NCI-H524 treated with DMSO at 0.1 percent for 48 hours (cell line): ENCODE data around the gene SDCBP2.

Source experiments
- DNase-seq: peaks from one replicate; lab custom pipeline; 2025; lab: John Stamatoyannopoulos, UW

The SDCBP2 gene

DNA sequence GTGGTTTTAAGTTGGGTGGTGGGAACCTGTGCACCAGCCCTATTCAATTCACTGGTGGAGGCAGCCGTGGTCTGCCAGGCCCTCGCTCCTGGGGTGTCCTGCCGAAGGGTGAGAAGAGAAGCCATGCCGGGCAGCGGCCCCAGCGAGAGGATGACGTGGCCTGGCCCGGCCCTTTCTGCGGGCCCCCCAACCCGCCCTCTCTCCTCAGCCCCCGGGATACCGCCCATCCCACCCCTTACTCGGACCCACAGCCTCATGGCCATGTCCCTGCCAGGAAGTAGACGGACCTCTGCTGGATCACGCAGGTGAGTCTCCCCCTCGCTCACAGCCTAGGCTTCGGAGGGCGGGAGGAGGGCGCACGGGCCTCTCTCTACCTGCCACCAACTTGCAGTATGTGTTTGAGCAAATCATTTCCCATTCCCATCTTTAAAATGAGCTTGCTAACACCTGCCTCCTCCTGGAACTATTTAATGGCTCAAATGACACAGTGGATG is 32.8 kb downstream of the SDCBP2 start:
- DNase-seq: no peak

DNA sequence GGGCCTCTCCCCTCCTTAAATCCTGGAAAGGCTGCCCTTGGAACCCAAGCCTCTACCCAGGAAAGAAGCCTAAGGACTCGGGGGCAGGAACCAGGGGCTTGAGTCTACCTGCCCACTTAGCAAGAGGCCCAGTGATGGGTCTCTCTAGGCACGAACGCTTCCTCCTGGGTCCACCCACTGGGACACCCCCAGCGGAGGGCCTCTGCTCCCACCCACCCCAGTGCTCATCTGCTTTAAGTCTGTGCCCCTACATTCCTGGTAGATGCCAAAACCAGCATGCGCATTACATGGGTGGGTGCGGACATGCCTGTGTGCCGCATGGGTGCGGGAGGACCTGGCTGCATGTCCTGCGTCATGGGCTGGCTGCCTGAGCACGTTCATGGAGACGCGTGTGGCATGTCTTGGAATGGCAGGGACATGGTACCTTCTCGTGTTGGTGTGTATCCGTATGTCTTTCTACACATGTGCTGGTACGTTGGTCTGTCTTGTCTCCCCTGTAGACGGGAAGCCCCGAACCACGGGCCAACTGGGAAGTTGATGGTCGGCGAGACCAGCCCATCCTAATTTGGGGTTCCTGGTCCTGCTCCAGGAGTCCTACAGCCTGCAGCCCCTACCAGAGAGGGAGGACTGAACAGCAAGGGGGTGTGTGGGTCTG is 33.5 kb downstream of the SDCBP2 start:
- DNase-seq: no peak

DNA sequence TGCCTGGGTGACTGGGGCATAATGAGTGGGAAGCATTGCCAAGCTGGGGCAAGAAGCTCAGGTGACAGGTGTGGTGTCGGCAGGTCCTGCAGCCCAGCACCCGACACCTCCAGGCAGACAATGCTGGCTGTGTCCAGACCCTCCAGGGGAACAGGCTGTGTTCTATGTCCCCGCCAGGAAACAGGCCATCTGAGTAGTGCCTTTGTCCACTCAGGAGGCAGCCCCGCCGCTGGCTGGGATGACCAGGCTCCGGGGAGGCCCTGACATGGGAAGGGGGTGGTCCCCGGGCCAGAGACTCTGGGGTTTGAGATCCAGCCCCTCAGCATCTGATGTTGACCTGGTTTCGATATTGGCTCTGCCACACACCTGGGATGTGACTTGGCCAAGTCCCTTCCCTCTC is 34.4 kb downstream of the SDCBP2 start:
- no peak for DNase-seq

DNA sequence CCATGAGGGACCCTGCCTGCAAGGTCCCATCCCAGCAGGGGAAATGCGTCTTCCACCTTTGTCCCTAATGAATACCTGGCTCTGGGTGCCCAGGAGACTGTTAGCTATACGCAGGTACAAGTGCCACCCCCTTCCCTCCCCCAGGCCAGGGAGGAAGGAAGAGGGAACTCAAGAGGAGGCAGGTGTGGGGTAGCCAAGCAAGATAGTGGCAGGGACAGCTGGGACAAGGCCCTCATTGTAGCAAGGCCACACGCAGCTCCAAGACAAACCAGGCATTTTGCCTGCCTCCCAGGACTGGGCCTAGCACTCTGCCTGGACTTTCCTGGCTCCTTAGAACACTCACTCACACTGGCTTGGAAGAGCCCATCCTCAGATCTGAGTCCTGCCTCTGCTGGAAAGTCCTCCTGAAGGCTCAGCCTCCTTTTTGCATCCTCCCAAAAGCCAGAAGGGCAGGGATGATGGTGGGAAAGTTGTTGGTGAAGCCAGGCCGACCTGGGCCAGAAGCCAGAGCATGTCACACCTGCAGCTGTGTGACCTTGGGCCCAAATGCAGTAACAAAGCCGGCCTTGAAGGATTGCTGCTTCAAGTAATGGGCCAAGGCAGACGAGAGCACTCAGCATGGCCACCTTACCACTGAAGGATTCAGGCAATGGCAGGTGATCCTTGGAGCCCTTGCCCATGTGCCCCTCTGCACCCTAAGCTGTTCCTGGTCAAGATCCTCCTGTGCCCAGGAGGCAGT is 35.1 kb downstream of the SDCBP2 start:
- no peak for DNase-seq

DNA sequence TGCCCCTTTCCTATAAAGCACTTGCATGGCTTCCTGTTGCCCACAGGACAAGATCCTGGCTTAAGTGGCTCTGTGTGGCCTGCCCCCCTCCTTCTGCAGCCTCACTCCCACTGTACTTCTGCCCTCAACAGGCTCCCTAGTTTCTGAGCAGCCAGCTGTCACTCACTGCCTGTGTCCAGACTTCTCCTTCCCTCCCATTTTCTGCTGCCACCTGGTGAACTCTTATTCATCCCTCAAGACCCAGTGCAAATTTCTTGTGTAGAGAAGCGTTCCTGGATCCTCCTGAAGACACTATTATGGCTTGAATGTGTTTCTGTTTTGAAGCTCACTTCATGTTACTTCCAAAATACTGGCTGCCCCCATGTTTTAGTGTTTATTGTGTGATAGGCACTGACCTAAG is 36.3 kb downstream of the SDCBP2 start:
- no peak for DNase-seq

DNA sequence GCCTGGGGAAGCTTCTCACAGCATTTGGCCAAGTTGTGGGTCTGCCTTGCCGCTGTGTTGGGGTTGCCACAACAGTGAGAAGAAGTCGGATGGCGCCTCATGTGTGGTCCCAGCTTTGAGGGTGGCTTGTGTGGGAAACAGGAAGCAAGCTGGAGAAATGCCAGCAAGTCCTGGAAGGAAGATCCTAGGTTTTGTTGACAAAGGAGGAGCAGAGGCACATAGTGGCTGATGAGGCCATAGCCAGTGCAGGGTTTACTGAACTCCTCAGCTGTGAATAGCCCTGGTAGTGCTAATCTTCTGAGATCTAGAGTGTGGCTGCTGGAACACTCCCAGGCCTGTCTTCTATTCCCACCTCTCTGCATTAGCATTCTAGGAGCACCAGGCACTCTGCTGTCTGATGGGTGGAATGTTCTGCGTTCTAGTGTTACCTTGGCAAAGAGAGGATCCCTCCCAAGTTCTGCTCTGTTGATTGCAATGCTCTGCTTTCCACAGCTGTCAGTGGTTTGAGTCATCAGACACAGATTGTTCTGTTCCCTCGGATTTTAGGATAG is 37.7 kb downstream of the SDCBP2 start:
- no peak for DNase-seq

DNA sequence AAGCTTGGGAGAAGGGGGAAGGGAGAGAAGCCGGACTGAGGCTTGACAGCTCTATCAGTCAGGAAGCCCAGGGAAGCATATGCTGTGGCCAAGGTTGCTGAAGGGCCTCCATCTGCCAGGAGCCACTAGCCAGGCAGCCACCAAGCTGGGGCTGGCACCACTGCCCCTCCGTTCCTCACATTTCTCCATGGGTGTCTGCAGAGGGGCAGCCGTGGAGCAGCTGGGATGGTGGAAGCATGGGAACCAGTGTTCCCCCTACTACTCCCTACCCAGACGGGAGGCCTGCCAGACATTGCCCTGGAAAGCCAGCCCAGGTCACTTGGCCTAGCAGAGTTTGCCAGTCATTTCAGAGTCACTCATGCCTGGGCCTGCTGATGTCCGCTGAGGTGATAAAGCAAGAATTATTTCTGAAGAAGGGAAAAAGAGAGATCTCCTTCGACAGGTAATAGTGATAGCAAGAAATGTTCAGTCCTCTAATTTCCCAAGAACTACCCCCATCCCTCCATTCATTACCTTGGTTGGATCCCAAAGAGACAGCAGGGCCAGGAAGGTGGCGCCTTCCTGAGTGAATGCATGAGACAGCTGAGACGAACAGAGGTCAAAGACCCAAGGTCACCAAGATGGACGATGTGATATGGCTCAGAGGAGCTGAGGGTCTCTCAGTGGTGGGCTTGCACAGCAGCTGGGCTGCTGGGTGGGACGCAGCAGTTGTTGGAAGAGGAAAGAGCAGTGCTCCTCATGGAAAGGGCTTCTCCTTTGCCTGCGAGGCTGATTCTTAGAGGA is 41.0 kb downstream of the SDCBP2 start:
- no peak for DNase-seq

DNA sequence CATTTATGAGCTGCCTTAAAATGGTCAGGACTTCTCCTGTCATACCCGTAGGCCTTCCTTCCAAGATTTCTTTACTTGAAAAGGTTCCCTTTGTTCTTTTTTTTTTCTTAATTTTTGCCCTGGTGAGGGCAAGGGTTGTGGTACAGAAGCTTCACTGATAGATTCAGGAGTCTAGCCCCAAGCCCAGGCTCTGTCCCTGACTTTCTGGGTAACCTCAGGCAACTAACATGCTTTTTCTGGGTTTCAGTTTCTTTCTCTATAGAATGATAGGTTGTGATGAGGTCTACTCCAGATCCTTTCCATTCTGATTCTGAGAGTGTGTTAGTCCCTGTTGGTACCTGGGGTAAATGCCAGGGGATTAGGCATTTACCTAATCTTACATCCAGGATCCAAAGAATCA is 41.6 kb downstream of the SDCBP2 start:
- no peak for DNase-seq

DNA sequence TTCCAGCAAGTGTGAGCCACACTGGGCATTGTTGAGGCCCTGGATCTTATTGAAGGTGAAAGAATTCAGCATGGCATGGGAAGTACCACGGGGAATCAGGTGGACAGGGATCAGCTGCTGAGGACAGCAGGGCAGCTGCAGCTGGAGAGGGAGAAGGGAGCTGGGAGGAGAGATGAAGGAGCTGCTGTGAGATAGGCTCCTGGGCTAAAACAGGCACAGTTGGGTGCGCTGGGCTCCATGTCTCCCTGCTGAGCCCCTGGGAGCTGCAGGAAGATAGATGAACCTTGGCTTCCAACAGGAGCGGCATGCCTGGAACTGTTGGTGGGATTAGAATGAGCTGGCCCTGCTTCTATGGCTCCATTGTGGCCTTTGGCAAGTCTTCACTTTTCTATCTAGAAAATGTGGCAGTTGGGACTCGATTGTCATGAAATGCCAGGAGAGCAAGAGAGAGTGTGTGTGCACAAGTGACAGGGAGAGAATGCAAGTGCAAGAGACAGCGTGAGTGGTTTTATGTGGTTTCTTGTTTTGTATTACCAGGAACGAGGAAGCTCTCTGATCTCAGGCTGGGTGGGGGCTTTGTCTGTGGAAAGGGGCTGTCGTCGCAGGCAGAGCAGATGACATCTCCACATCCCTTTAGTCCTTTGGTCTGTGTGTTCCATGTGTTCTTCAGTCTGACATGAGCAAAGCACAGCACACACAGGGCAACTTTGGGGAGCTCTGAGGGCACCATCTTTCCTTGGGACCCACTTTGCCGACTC is 42.5 kb downstream of the SDCBP2 start:
- no peak for DNase-seq

DNA sequence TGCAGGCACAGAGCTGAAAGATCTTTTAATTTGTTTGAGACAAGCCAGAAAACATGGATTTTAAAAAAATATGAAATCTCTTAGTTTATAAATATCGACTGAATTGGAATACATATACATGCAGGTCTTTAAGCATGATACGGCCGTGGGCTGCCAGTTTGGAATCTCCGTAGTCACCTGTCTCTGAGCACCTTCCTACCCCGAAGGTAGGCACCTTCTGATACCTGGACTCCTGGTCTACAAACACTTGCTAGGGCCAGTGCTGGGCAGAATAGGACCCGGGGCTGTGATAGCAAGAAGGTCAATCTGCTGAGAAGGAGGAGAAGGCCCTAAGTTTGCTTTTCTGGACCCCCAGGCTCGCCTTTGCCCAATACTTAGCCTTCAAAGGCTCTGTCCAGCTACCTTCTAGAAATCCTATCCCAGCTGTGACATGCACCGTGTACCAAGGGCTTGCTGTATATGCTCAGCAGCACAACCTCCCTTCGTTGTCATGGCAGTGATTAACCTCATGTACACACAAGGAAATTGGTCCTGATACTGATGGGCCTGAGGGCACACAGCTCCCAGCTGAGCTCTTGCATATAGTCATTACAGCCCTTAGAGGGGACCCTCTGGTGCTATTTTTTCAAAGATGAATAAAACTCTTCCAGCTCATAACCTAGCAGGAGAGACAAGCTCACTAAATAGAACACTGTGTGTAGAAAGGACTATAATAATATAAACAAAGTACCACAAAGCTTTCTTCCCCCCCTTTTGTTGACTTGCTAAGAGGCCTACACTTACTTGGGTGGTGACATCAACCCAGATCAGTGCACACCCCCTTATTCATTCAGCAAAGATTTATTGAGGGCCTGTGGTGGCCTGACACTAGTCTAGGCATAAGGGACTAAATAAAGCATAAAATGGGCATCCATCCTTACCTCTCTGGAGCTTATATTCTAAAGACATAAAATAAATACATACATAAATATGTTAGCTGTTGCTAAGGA is 45.1 kb downstream of the SDCBP2 start:
- DNase-seq: no peak

DNA sequence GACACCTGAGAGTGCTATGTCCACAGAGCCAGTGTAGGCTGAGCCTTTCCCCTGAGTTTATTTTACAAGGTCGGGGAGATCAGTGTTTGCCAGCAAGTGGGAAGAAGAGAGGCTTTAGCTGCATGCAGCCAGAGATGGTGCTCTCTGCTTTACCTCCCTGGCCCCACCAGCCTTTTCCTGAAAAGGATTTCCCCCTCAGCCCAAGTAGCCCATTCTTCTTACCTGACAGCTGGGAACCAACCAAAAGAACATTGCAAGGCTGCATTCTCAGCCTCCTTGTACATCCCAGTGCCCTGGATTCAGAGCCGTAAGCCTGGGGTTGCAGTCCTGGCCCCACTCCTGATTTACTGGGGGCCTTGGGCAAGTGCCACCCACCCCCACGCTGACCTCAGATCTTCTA is 46.0 kb downstream of the SDCBP2 start:
- no peak for DNase-seq

DNA sequence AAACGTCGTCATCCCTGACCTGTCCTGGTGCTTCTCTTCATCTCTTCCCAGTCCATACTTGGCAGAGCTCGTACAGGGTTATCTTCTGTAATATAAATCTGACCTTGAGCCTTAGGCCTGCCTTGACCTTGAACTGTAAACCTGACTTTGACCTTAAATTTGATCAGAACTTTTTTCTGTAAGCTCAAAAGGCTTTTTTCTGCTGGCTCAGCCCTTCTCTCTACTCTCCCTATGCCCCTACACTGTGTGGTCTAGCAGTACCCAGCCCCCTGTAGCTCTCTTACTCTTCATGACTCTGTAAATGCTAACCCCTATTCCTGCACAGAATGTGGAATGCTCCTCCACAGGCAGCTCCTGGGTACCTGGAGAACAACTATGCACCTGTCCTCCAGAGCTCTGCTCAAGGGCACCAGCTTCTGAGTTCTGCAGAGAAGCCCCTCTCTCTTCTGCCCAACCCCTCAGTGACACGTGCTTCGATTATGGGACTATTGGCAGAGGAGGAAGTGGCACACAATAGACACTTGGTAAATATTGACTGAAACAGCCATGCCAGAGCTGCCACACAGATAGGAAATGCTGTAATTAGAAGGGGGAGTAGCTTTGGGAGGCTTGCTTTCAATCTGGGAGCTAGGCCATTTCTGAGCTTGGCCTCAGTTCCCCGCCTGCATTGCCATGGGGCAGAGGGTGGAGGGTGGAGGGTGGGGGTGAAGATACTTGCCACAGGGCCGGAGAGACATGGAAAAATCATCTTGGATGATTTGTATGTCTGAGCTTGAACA is 47.5 kb downstream of the SDCBP2 start:
- no peak for DNase-seq

DNA sequence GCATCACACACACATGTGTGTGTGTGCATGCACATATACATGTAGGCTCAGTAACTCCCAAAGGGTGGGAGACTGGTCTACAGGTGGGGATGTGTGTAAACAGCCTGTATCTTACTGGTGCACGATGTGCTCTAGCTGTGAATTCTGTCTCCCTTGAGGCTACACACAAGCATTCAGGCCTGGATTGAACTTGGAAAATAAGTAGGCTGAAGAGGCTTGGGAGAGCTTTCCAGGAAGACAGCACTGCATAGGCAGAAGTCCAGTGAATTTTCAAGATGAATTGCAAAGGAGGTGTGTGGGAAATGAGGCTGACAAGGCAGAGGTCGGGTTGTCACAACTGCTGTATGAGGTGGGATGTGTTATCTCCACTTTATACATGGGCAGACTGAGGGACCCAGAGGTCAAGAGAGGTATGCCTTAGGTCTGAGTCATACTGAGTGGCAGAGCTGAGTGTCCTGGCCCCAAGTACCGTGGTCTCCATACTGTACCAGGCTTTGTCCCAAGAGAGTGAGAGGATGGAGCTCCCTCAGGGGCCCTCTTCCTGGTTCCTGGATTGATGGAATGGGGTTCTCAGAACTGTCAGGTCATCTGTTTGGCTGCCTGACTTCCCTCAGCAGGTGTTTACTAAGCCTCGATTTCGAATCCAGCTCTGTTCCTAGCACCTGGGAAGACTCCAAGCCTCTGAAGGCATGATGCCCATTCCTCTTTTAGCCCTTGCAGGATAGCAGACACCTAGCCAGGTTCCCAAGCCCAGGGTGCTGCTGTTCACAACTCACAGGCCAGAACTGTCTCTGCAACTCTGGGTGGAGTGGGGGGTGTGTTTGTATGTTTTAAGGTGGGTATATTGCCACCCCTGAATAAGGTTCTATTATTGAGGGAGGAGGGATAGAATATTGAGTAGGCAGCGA is 48.5 kb downstream of the SDCBP2 start:
- no peak for DNase-seq

DNA sequence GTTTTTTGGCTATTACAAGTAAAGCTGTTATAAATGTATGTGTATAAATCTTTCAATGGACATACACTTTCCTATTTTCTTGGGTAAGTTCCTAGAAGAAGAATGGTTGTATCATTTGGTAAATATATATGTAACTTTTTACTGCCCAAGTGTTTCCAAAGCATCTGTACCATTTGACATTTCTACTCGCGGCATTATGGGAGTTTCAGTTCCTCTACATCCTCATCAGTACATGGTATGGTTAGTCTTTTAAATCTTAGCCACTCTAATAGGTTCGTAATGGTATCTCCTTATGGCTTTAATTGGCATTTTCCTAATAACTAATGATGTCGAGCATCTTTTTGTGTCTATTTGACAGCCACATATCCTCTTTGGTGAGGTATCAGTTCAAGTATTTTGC is 49.9 kb downstream of the SDCBP2 start:
- no peak for DNase-seq

DNA sequence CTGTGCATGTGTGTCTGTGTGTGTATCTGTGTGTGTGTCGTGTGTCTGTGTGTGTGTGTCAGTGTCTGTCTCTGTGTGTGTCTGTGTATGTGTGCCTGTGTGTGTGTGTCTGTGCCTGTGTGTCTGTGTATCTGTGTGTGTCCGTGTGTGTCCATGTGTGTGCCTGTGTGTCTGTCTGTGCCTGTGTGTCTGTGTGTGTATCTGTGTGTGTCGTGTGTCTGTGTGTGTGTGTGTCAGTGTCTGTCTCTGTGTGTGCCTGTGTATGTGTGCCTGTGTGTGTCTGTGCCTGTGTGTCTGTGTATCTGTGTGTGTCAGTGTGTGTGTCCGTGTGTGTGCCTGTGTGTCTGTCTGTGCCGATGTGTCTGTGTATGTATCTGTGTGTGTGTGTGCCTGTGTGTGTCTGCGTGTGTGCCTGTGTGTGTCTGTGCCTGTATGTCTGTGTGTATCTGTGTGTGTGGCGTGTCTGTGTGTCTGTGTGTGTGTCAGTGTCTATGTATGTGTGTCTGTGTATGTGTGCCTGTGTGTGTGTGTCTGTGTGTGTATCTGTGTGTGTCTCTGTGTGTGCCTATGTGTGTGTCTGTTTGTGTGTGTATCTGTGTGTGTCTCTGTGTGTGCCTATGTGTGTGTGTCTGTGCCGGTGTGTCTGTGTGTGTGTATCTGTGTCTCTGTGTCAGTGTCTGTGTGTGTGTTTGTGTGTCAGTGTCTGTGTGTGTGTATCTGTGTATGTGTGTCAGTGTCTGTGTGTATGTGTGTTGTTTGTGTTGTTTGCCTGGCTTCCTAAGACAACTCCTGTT is 51.2 kb downstream of the SDCBP2 start:
- no peak for DNase-seq

DNA sequence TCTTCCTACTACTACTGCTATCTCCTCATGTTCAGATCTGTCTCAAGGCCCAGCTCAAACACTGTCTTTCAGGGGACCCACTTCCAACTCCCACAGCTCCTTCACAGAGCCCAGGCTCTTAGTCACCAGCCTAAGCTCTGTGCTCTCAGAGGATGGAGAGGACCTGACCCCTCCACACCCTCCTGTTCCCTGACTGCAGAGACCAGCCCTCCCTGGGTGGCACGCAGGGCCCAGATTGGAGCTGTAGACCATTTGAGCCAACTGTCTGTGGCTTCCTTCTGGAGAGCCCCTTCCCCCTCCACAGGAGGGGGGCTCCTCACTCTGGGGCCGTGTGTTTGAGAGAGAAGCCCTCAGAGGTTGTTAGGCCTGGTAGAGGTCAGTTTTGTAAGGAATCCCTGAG is 53.0 kb downstream of the SDCBP2 start:
- DNase-seq: no peak

DNA sequence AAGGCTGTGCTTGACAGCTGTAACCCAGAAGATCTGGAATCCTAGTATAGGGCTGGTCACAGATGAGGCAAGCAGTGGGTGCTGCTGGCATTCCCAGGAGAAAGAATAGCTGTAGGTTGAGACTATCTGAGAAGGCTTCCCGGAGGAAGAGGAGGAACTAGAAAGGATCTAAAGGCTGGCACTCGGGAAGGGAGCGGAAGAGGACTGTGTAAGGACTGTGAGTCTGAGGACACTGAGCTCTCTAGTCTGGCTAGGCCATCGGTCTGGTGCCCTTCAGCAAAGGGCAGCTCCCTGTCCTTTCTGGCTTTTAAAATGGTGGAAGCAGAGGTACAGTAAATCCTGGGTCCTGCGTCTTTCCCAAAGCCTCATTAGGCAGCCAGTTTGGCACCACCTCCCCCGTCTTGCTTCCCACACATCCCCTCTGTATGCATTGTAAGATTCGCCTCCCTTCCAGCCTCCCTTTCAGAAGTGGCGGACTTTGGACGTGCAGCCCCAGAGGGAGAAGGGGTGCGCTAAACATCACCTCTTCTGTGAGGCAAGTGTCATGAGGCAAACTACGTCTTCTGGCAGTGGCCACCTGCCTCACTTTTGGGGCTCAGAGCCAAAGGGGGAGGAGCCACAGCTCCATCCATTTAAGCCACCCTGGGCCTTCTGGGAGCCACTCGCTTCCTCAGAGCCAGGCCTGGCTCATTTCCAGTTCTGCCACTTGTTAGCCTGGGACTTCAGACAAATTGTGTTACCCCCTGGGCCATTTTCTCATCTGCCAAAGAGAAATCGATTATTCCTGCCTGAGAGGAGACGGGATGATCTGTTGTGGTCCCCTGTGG is 54.2 kb downstream of the SDCBP2 start:
- no peak for DNase-seq
